ENCODE data around the gene SLC25A26. TPM values are rescaled to one million over a fixed set of nuclear protein-coding genes. Genes with fewer than 3 reads are reported as not detected.

The SLC25A26 gene
- total and polyA plus RNA-seq, 2 of the 13 experiments (the other 11 are each of a cell fraction or from before 2014, with no cell fraction given): 23.1 to 32.7 TPM

GRCh38 chr3:66267906-66268305 lies 47.1 kb downstream of the SLC25A26 start:
- no peak overlapping the region for H3K4me3 ChIP-seq (replicated peaks in 1 of 3; ENCODE audit: insufficient read depth in 1 of 3, low read depth in 2 of 3, low read length in 3 of 3)
- FAIRE-seq (no peak), ATAC-seq (no peak), DNase-seq (ENCODE audit: low spot score) (no peak)
- POLR2A ChIA-PET: no interaction called here
- in situ Hi-C loops (cut with HindIII; ENCODE audit: extremely low pct_ligation_motif_present, low pct_unique_long_range_greater_than_20kb) (no loop called here), intact Hi-C loops (cut with micrococcal nuclease; ENCODE audit: unreplicated experiment) (no loop called here)
- H3K36me3 ChIP-seq (replicated peaks in 1 of 2; ENCODE audit: control insufficient read depth in 1 of 2, insufficient read depth in 2 of 2, low read length in 2 of 2): peaks cover 6 to 7% of the 10 kb centered on the region in 2 experiments; a peak in 1 of 5 replicates
- no TSS peak for BruUV-seq (replicated peaks)
- no peaks in the 10 kb centered on the region for H3K27me3 ChIP-seq (ENCODE audit: control insufficient read depth in 1 of 2, insufficient read depth in 2 of 2, low read length in 2 of 2)
- 96% methylated on average over 5 of the region's 5 CpGs for WGBS (ENCODE audit: low lambda C conversion rate)
- H3K4me2 ChIP-seq (ENCODE audit: low read depth, low read length): no peak overlapping the region
- H3K4me1 ChIP-seq (ENCODE audit: insufficient read depth, low read length): peaks cover 9% of the 10 kb centered on the region; the same call in 1 of the 2 replicates
- no peak overlapping the region for H3K27ac ChIP-seq (ENCODE audit: extremely low read length, insufficient read depth, low read length)
- TF ChIP-seq ZNF737 (CRISPR knock-in tag; IDR thresholded peaks at IDR 0.05; ENCODE audit: borderline replicate concordance) (no peak), CENPT (CRISPR knock-in tag; IDR thresholded peaks at IDR 0.05; ENCODE audit: low read depth) (no peak), ARNTL (CRISPR knock-in tag; IDR thresholded peaks at IDR 0.05) (no peak), GLMP (CRISPR knock-in tag; IDR thresholded peaks at IDR 0.05; ENCODE audit: borderline replicate concordance) (no peak), JUN (CRISPR knock-in tag; IDR thresholded peaks at IDR 0.05) (no peak), ZXDC (CRISPR knock-in tag; IDR thresholded peaks at IDR 0.05) (no peak), PATZ1 (CRISPR knock-in tag; IDR thresholded peaks at IDR 0.05) (no peak), SRSF4 (IDR thresholded peaks at IDR 0.05; ENCODE audit: low read depth, low read length, poor library complexity, severe bottlenecking) (no peak), CBFB (CRISPR knock-in tag; IDR thresholded peaks at IDR 0.05) (no peak), FOXA3 (CRISPR knock-in tag; IDR thresholded peaks at IDR 0.05) (no peak)
- CTCF ChIA-PET (ENCODE audit: low intra/inter-chr PET ratio, low total read pairs): no interaction called here
- H3K9me3 ChIP-seq (ENCODE audit: low read length): no peaks in the 10 kb centered on the region
- no peak overlapping the region for H3K9ac ChIP-seq (ENCODE audit: insufficient read depth, low read depth, low read length)
- H3K79me2 ChIP-seq (ENCODE audit: insufficient read depth, low read length): no peaks in the 10 kb centered on the region
- no peak overlapping the region for H2AFZ ChIP-seq (ENCODE audit: low read length)
- H4K20me1 ChIP-seq (ENCODE audit: insufficient read depth, low read length): no peaks in the 10 kb centered on the region
